A549 (cell line): ENCODE results near the gene UGT1A9.
"Not testable (repeated sequence)": the region's sequence is repeated elsewhere in the genome, so short reads cannot be mapped to it uniquely, and the experiment has no call there.

Experiments
- CHD4 ChIP-seq: fragments of 200-600 bp; sonication (generic); IDR thresholded peaks from 2 replicates; pipeline ENCODE4 v1.6.1; 2016; ENCODE audit warnings: antibody characterized with exemption, mild to moderate bottlenecking, borderline replicate concordance
- MAX ChIP-seq: IDR thresholded peaks from 2 replicates; pipeline ENCODE4 v1.6.1; 2012
- POLR2A ChIP-seq: IDR thresholded peaks from 2 replicates; pipeline ENCODE4 v1.6.1; 2012; ENCODE audit warnings: mild to moderate bottlenecking, low read length

GRCh38 chr2:233751212-233752009 is 79.7 kb downstream of the UGT1A9 start:
- not testable (repeated sequence) for TF ChIP-seq CHD4, MAX, POLR2A
